ENCODE data around the gene LIMK2.

LIMK2 gene

GRCh38 chr22:31302006-31302405 lies 89.9 kb downstream of the LIMK2 start:
- Histone ChIP-seq H3K79me2 (ENCODE audit: low read length) (no peaks in the 10 kb centered on the region), H3K4me3 (ENCODE audit: low read length) (no peak overlapping the region), H3K27ac (ENCODE audit: low read length) (no peak overlapping the region), H3K9me2 (replicated peaks; ENCODE audit: insufficient read depth, low read length) (no peaks in the 10 kb centered on the region), H3K36me3 (replicated peaks; ENCODE audit: insufficient read depth, low read length) (no peaks in the 10 kb centered on the region), H3K9ac (ENCODE audit: low read length) (no peak overlapping the region), H3K27me3 (replicated peaks; ENCODE audit: insufficient read depth, low read length) (no peaks in the 10 kb centered on the region), H3F3A (ENCODE audit: insufficient read depth, low read length) (no peaks in the 10 kb centered on the region; the same call in 1 of the 2 replicates), H2AFZ (ENCODE audit: low read length) (no peak overlapping the region), H3K4me1 (ENCODE audit: low read length) (no peaks in the 10 kb centered on the region), H3K4me2 (ENCODE audit: low read depth, low read length) (no peak overlapping the region), H3K9me3 (replicated peaks; ENCODE audit: insufficient read depth, low read length) (no peaks in the 10 kb centered on the region), H4K20me1 (ENCODE audit: insufficient read depth, low read length) (no peaks in the 10 kb centered on the region)
- TF ChIP-seq EZH2phosphoT487 (IDR thresholded peaks at IDR 0.05; ENCODE audit: low read length) (no peak), EZH2 (optimal IDR thresholded peaks at IDR 0.05; ENCODE audit: low read depth, low read length) (no peak)
- TF ChIP-seq, protein P1, sequence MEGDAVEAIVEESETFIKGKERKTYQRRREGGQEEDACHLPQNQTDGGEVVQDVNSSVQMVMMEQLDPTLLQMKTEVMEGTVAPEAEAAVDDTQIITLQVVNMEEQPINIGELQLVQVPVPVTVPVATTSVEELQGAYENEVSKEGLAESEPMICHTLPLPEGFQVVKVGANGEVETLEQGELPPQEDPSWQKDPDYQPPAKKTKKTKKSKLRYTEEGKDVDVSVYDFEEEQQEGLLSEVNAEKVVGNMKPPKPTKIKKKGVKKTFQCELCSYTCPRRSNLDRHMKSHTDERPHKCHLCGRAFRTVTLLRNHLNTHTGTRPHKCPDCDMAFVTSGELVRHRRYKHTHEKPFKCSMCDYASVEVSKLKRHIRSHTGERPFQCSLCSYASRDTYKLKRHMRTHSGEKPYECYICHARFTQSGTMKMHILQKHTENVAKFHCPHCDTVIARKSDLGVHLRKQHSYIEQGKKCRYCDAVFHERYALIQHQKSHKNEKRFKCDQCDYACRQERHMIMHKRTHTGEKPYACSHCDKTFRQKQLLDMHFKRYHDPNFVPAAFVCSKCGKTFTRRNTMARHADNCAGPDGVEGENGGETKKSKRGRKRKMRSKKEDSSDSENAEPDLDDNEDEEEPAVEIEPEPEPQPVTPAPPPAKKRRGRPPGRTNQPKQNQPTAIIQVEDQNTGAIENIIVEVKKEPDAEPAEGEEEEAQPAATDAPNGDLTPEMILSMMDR (IDR thresholded peaks at IDR 0.05; ENCODE audit: low read length): no peak
- no peak for DNase-seq

DNA sequence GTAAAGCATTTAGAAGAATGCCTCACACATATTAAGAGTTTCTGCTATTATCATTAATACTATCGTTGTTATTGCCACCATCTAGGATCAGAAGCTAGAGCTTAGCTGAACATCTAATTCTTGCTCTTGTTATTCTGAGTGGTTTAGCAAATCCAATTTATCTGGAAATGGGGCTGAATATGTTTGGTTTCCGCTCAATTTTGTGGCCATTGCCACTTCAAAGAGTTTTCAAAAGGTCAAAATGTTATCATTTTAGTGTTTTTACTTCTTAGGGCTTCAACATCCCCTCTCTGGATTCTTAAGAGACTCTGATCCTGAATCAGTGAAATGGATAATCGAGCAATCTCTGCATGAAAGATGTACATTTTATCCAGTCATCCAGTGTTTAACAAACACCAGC lies 90.4 kb downstream of the LIMK2 start:
- no peaks in the 10 kb centered on the region for H3K9me2 ChIP-seq (replicated peaks; ENCODE audit: insufficient read depth, low read length)

DNA sequence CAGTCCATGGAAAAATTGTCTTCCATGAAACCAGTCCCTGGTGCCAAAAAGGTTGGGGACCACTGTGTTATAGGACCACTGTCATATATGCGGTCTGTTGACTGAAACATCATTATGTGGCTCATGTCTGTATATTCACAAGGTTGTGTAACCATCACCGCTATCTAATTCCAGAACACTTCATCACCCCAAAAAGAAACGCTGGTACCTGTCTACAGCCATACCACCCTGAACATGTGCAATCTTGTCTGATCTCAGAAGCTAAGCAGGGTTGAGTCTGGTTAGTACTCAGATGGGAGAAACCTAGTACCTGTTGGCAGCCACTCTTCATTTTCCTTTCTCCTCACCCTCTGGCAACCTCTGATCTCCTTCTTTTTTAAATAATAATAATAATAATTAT lies 93.1 kb downstream of the LIMK2 start:
- H2AFZ ChIP-seq (ENCODE audit: low read length): no peak overlapping the region
- no peak overlapping the region for H3K27ac ChIP-seq (ENCODE audit: low read length)
- H3F3A ChIP-seq (ENCODE audit: insufficient read depth, low read length): peaks cover 6% of the 10 kb centered on the region; the same call in 1 of the 2 replicates
- H4K20me1 ChIP-seq (ENCODE audit: insufficient read depth, low read length): no peaks in the 10 kb centered on the region
- H3K27me3 ChIP-seq (replicated peaks; ENCODE audit: insufficient read depth, low read length): no peaks in the 10 kb centered on the region
- H3K4me3 ChIP-seq (ENCODE audit: low read length): no peak overlapping the region
- H3K9me3 ChIP-seq (replicated peaks; ENCODE audit: insufficient read depth, low read length): no peaks in the 10 kb centered on the region
- DNase-seq: no peak
- no peak overlapping the region for H3K4me2 ChIP-seq (ENCODE audit: low read depth, low read length)
- TF ChIP-seq EZH2 (optimal IDR thresholded peaks at IDR 0.05; ENCODE audit: low read depth, low read length) (no peak), EZH2phosphoT487 (IDR thresholded peaks at IDR 0.05; ENCODE audit: low read length) (no peak)
- TF ChIP-seq, protein P1 (IDR thresholded peaks at IDR 0.05; ENCODE audit: low read length): no peak
- no peak overlapping the region for H3K9ac ChIP-seq (ENCODE audit: low read length)
- no peaks in the 10 kb centered on the region for H3K9me2 ChIP-seq (replicated peaks; ENCODE audit: insufficient read depth, low read length)
- H3K36me3 ChIP-seq (replicated peaks; ENCODE audit: insufficient read depth, low read length): no peaks in the 10 kb centered on the region
- peaks cover 10% of the 10 kb centered on the region for H3K4me1 ChIP-seq (ENCODE audit: low read length)
- no peaks in the 10 kb centered on the region for H3K79me2 ChIP-seq (ENCODE audit: low read length)

More for the DNA sequence above, 90.4 kb downstream of the LIMK2 start:
- H2AFZ ChIP-seq (ENCODE audit: low read length): no peak overlapping the region
- no peaks in the 10 kb centered on the region for H3K4me1 ChIP-seq (ENCODE audit: low read length)
- no peak for DNase-seq
- H3K9ac ChIP-seq (ENCODE audit: low read length): no peak overlapping the region
- TF ChIP-seq, protein P1 (IDR thresholded peaks at IDR 0.05; ENCODE audit: low read length): no peak
- TF ChIP-seq EZH2 (optimal IDR thresholded peaks at IDR 0.05; ENCODE audit: low read depth, low read length) (no peak), EZH2phosphoT487 (IDR thresholded peaks at IDR 0.05; ENCODE audit: low read length) (no peak)
- H4K20me1 ChIP-seq (ENCODE audit: insufficient read depth, low read length): no peaks in the 10 kb centered on the region
- H3K9me3 ChIP-seq (replicated peaks; ENCODE audit: insufficient read depth, low read length): no peaks in the 10 kb centered on the region
- no peak overlapping the region for H3K27ac ChIP-seq (ENCODE audit: low read length)
- H3K36me3 ChIP-seq (replicated peaks; ENCODE audit: insufficient read depth, low read length): no peaks in the 10 kb centered on the region
- H3K4me3 ChIP-seq (ENCODE audit: low read length): no peak overlapping the region
- H3K27me3 ChIP-seq (replicated peaks; ENCODE audit: insufficient read depth, low read length): no peaks in the 10 kb centered on the region
- no peaks in the 10 kb centered on the region for H3K79me2 ChIP-seq (ENCODE audit: low read length)
- H3F3A ChIP-seq (ENCODE audit: insufficient read depth, low read length): no peaks in the 10 kb centered on the region; the same call in 1 of the 2 replicates
- H3K4me2 ChIP-seq (ENCODE audit: low read depth, low read length): no peak overlapping the region
